Hepatocyte (in vitro differentiated cells): ENCODE measurements around the gene MYDGF. TPM values are rescaled to one million over a fixed set of nuclear protein-coding genes. Genes with fewer than 3 reads are reported as not detected.

Experiments used
- DNase-seq: peaks from one replicate; pipeline ENCODE4 v3.0.0-alpha.2; 2016; ENCODE audit warnings: low spot score
- H2AFZ ChIP-seq: fragments of 200-600 bp; sonication (generic); 2 replicates; pipeline ENCODE4 v1.6.0; 2016; ENCODE audit warnings: antibody characterized with exemption, mild to moderate bottlenecking
- H3K27ac ChIP-seq: fragments of 200-600 bp; sonication (generic); 2 replicates; pipeline ENCODE4 v1.5.1; 2016; ENCODE audit warnings: mild to moderate bottlenecking
- H3K27me3 ChIP-seq: fragments of 200-600 bp; sonication (generic); 2 replicates; pipeline ENCODE4 v1.6.1; 2016
- H3K36me3 ChIP-seq: fragments of 200-600 bp; sonication (generic); replicated peaks from 2 replicates; pipeline ENCODE4 v1.5.1; 2016; ENCODE audit warnings: low read depth; ENCODE audit not compliant: insufficient read depth
- H3K4me1 ChIP-seq: fragments of 200-600 bp; sonication (generic); 2 replicates; pipeline ENCODE4 v1.5.1; 2016; ENCODE audit warnings: mild to moderate bottlenecking, moderate library complexity; ENCODE audit not compliant: insufficient read depth
- H3K4me2 ChIP-seq: fragments of 200-600 bp; sonication (generic); 2 replicates; pipeline ENCODE4 v1.6.0; 2016
- H3K4me3 ChIP-seq: fragments of 200-600 bp; sonication (generic); 2 replicates; pipeline ENCODE4 v1.5.1; 2016; ENCODE audit warnings: mild to moderate bottlenecking
- H3K79me2 ChIP-seq: fragments of 200-600 bp; sonication (generic); 2 replicates; pipeline ENCODE4 v1.6.0; 2017; ENCODE audit warnings: mild to moderate bottlenecking
- H3K9me2 ChIP-seq: fragments of 200-600 bp; sonication (generic); replicated peaks from 2 replicates; pipeline ENCODE4 v1.6.0; 2017; ENCODE audit warnings: mild to moderate bottlenecking; ENCODE audit not compliant: insufficient read depth
- H3K9me3 ChIP-seq: fragments of 200-600 bp; sonication (generic); 2 replicates; pipeline ENCODE4 v1.5.1; 2016; ENCODE audit warnings: low read depth, mild to moderate bottlenecking
- H4K20me1 ChIP-seq: fragments of 200-600 bp; sonication (generic); 2 replicates; pipeline ENCODE4 v1.6.0; 2016; ENCODE audit warnings: mild to moderate bottlenecking; ENCODE audit not compliant: insufficient read depth, poor library complexity, severe bottlenecking
- EZH2 ChIP-seq: fragments of 200-600 bp; sonication (generic); IDR thresholded peaks from 2 replicates; pipeline ENCODE4 v1.6.1; 2016; ENCODE audit warnings: antibody characterized with exemption, mild to moderate bottlenecking, borderline replicate concordance
- EZH2phosphoT487 ChIP-seq: fragments of 200-600 bp; sonication (generic); IDR thresholded peaks from one replicate; pipeline ENCODE4 v1.6.1; 2018; ENCODE audit warnings: antibody characterized with exemption, mild to moderate bottlenecking, low read depth, moderate library complexity; ENCODE audit not compliant: unreplicated experiment, severe bottlenecking
- WGBS: methylation state at CpG from one replicate; pipeline ENCODE4 v1.1.6; 2016; ENCODE audit warnings: low lambda C conversion rate; ENCODE audit errors: missing lambda C conversion rate; 5-methylcytosine and 5-hydroxymethylcytosine counted together
- polyA plus RNA-seq: library from polyadenylated mRNA; unstranded; fragments of >200 nt; fragmentation: Nextera tagmentation; extraction: Ambion mirVana; gene quantifications from 2 replicates; pipeline ENCODE4 v1.2.1, GENCODE V29; 2016
- total RNA-seq: library from RNA; depleted of rRNA; stranded (reverse); fragments of >200 nt; gene quantifications from 2 replicates; pipeline ENCODE4 v1.2.3, GENCODE V29; 2014
- TF ChIP-seq, protein P1 (sequence below): fragments of 200-600 bp; sonication (generic); IDR thresholded peaks from 2 replicates; pipeline ENCODE4 v1.5.1; 2016; ENCODE audit warnings: antibody characterized with exemption, mild to moderate bottlenecking; ENCODE audit not compliant: poor library complexity

Gene MYDGF
- total and polyA plus RNA-seq, 2 experiments from 2014 or later = 158 to 405 TPM

DNA sequence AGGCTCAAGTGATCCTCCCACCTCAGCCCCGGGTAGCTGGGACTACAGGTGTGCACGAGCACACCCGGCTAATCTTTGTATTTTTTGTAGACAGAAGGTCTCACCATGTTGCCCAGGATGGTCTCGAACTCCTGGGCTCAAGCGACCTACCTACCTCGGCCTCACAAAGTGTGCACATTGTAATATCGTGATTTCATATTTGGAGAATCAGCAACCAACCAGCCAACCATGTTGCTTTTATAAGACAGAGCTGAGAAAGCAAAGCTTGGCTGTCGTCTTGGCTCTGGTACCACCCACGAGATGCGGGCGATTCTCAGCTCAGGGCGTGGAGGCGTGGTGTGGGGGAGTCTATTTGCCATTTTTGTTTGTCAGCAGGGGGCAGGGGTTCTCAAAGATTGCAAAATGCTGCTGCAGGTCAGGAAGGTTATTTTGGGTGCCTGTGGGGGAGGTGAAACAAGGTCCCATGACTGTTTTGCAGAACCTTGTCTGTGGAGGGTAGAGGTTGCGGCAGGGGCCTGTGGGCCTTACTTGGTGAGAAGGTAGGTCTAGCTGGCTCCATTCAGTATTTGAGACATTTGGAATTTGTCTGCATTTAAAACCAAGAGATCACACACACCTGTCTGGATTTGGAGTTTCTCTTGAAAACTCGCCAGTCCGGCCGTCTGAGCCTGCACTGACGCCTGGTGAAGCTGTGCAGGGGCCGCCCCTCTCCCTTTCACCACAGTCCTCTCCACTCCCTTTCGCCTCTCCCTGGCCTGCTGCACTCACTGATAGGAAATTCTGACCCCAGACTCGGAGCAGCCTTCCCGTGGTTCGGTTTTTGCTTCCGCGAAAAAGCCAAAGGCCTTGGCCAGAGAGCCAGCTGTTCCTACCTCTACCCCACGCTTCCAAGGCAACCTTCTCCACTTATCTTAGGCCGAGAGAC lies 15.4 kb downstream of the MYDGF start:
- Histone ChIP-seq H3K9me2 (no peaks in the 10 kb centered on the region), H3K79me2 (no peaks in the 10 kb centered on the region), H3K27ac (no peak overlapping the region), H3K36me3 (no peaks in the 10 kb centered on the region), H3K9me3 (no peaks in the 10 kb centered on the region), H3K4me1 (no peaks in the 10 kb centered on the region), H3K4me2 (no peak overlapping the region), H4K20me1 (no peaks in the 10 kb centered on the region), H2AFZ (no peak overlapping the region), H3K4me3 (no peak overlapping the region), H3K27me3 (no peaks in the 10 kb centered on the region)
- DNase-seq = no peak
- 90% methylated on average over 27 of the region's 27 CpGs for WGBS
- TF ChIP-seq, protein P1, sequence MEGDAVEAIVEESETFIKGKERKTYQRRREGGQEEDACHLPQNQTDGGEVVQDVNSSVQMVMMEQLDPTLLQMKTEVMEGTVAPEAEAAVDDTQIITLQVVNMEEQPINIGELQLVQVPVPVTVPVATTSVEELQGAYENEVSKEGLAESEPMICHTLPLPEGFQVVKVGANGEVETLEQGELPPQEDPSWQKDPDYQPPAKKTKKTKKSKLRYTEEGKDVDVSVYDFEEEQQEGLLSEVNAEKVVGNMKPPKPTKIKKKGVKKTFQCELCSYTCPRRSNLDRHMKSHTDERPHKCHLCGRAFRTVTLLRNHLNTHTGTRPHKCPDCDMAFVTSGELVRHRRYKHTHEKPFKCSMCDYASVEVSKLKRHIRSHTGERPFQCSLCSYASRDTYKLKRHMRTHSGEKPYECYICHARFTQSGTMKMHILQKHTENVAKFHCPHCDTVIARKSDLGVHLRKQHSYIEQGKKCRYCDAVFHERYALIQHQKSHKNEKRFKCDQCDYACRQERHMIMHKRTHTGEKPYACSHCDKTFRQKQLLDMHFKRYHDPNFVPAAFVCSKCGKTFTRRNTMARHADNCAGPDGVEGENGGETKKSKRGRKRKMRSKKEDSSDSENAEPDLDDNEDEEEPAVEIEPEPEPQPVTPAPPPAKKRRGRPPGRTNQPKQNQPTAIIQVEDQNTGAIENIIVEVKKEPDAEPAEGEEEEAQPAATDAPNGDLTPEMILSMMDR = no peak
- TF ChIP-seq EZH2phosphoT487 (no peak), EZH2 (no peak)

DNA sequence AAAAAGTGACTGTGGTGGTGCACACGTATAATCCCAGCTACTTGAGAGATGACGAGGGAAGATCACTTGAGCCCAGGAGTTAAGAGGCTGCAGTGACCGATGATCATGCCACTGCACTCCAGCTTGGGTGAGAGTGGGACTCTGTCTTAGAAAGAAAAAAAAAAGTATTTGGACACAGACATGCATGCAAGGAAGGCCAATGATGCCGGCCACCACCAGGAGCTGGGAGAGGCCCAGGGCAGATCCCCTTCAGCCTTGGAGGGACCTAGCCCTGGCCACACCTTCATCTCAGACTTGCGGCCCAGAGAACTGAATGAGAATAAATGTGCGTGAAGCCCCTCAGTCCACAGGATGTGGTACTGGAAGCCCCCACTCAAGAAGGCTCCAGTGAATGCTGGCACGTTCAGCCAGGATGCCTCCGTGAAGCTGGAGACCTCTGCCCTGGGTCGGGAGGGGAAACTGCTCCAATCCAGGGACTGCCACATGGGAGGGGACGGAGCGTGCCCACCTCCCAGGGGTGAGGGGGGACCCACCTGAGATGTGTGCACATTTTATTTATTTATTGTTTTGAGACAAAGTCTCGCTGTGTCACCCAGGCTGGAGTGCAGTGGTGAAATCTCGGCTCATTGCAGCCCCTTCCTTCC lies 16.2 kb downstream of the MYDGF start:
- Histone ChIP-seq H3K27ac (no peak overlapping the region), H3K79me2 (peaks cover 3% of the 10 kb centered on the region), H3K4me2 (no peak overlapping the region), H3K9me3 (no peaks in the 10 kb centered on the region), H4K20me1 (no peaks in the 10 kb centered on the region), H3K4me3 (no peak overlapping the region), H3K4me1 (no peaks in the 10 kb centered on the region), H2AFZ (no peak overlapping the region), H3K36me3 (no peaks in the 10 kb centered on the region), H3K9me2 (no peaks in the 10 kb centered on the region), H3K27me3 (no peaks in the 10 kb centered on the region)
- 93% methylated on average over 13 of the region's 13 CpGs for WGBS
- DNase-seq = no peak
- TF ChIP-seq, protein P1 = no peak
- TF ChIP-seq EZH2 (no peak), EZH2phosphoT487 (no peak)

DNA sequence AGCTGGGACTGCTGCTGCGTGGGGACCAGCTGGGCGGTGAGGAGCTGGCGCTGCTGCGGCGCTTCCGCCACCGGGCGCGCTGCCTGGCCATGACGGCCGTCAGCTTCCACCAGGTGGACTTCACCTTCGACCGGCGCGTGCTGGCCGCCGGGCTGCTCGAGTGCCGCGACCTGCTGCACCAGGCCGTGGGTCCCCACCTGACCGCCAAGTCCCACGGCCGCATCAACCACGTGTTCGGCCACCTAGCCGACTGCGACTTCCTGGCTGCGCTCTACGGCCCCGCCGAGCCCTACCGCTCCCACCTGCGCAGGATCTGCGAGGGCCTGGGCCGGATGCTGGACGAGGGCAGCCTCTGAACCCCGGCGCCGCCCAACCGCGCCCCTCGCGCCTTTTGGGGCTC lies 18.1 kb downstream of the MYDGF start:
- Histone ChIP-seq H4K20me1 (no peaks in the 10 kb centered on the region), H3K27me3 (no peaks in the 10 kb centered on the region), H3K9me3 (no peaks in the 10 kb centered on the region), H3K4me3 (no peak overlapping the region), H3K79me2 (peaks cover 3% of the 10 kb centered on the region), H3K4me2 (no peak overlapping the region), H3K9me2 (no peaks in the 10 kb centered on the region), H3K27ac (no peak overlapping the region), H3K36me3 (no peaks in the 10 kb centered on the region), H2AFZ (no peak overlapping the region), H3K4me1 (no peaks in the 10 kb centered on the region)
- no peak for TF ChIP-seq EZH2phosphoT487
- TF ChIP-seq EZH2 = no peak
- TF ChIP-seq, protein P1 = no peak
- 98% methylated on average over 32 of the region's 44 CpGs for WGBS
- no peak for DNase-seq
